Loucy (cell line): ENCODE results near the gene ESYT2.

Experiments
- EZH2phosphoT487 ChIP-seq: fragments of 200-600 bp; IDR thresholded peaks from 2 replicates; pipeline ENCODE4 v1.6.1; 2018; ENCODE audit warnings: antibody characterized with exemption, mild to moderate bottlenecking, moderate library complexity, borderline replicate concordance
- TF ChIP-seq, protein P1 (sequence below): fragments of 200-600 bp; sonication (generic); conservative IDR thresholded peaks from 2 replicates; pipeline ENCODE4 v1.5.1; 2014; ENCODE audit warnings: mild to moderate bottlenecking, antibody characterized with exemption, low read length

- TF ChIP-seq, protein P1, sequence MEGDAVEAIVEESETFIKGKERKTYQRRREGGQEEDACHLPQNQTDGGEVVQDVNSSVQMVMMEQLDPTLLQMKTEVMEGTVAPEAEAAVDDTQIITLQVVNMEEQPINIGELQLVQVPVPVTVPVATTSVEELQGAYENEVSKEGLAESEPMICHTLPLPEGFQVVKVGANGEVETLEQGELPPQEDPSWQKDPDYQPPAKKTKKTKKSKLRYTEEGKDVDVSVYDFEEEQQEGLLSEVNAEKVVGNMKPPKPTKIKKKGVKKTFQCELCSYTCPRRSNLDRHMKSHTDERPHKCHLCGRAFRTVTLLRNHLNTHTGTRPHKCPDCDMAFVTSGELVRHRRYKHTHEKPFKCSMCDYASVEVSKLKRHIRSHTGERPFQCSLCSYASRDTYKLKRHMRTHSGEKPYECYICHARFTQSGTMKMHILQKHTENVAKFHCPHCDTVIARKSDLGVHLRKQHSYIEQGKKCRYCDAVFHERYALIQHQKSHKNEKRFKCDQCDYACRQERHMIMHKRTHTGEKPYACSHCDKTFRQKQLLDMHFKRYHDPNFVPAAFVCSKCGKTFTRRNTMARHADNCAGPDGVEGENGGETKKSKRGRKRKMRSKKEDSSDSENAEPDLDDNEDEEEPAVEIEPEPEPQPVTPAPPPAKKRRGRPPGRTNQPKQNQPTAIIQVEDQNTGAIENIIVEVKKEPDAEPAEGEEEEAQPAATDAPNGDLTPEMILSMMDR = no peak
- no peak for TF ChIP-seq EZH2phosphoT487
Measured at GRCh38 chr7:158834878-158835784, 5.8 kb upstream of the ESYT2 start.
